Gastrocnemius medialis (tissue), 4 donors: Measurements from ENCODE around the gene ARMH2.

ENCODE experiments used
- POLR2A ChIP-seq, 2 donors: fragments of 450-650 bp; IDR thresholded peaks; one replicate each; pipeline ENCODE4 v1.6.1; 2017; ENCODE audit warnings: antibody characterized with exemption in 2 of 2, mild to moderate bottlenecking in 2 of 2, moderate library complexity in 2 of 2
- TF ChIP-seq, protein P1 (sequence below), 5 experiments: fragments of 450-650 bp in 3 of 5; fragments of 200-600 bp in 2 of 5; sonication (generic) in 2 of 5; IDR thresholded peaks in 4 of 5; conservative IDR thresholded peaks in 1 of 5; 1 replicate in 4 of 5; 2 replicates in 1 of 5; pipeline ENCODE4 v1.5.1; 2016 to 2019; ENCODE audit warnings: antibody characterized with exemption in 5 of 5, mild to moderate bottlenecking in 3 of 5, moderate library complexity in 3 of 5

DNA sequence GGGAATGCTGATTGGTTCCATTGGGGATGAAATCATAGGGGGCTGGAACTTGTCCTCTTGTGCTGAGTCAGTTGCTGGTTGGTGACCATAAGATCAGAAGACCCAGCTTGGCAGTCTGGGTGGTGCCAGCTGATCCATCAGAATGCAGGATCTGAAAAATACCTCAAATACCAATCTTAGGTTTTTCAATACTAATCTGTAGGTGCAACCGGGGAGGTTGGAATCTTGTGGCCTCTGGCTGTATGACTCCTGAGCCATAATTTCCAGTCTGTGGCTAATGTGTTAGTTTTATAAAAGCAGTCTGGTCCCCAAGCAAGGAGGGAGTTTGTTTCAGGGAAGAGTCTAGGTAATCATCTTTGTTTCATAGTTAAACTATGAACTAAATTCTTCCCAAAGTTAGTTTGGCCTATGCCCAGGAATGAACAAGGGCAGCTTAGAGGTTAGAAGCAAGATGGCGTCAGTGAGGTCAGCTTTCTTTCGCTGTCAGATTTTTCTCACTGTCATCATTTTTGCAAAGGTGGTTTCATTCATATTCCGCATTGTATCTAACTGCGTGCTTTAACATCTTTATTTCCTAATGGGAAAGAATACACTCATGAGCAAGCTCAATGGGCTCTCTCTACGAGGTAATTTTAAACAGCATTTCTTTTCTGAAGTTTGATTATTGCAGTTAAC lies 2.0 kb downstream of the ARMH2 start:
- TF ChIP-seq, protein P1, sequence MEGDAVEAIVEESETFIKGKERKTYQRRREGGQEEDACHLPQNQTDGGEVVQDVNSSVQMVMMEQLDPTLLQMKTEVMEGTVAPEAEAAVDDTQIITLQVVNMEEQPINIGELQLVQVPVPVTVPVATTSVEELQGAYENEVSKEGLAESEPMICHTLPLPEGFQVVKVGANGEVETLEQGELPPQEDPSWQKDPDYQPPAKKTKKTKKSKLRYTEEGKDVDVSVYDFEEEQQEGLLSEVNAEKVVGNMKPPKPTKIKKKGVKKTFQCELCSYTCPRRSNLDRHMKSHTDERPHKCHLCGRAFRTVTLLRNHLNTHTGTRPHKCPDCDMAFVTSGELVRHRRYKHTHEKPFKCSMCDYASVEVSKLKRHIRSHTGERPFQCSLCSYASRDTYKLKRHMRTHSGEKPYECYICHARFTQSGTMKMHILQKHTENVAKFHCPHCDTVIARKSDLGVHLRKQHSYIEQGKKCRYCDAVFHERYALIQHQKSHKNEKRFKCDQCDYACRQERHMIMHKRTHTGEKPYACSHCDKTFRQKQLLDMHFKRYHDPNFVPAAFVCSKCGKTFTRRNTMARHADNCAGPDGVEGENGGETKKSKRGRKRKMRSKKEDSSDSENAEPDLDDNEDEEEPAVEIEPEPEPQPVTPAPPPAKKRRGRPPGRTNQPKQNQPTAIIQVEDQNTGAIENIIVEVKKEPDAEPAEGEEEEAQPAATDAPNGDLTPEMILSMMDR (IDR thresholded peaks at IDR 0.05 in 4 of 5, conservative IDR thresholded peaks at IDR 0.05 in 1 of 5) = no peak
- no peak for TF ChIP-seq POLR2A (IDR thresholded peaks at IDR 0.05)
